Central memory CD8-positive, alpha-beta T cell (primary cell): ENCODE data around the gene GOLGA8B.
"Not testable (repeated sequence)": the region's sequence is repeated elsewhere in the genome, so short reads cannot be mapped to it uniquely, and the experiment has no call there.

Source experiments
- ATAC-seq: fragments of 150-1000 bp; cut with Tn5 transposase; replicated peaks from 2 replicates; pipeline ENCODE4 v1.10.0; 2022; ENCODE audit warnings: mild to moderate bottlenecking, moderate FRiP score, moderate number of reproducible peaks; ENCODE audit not compliant: poor library complexity, severe bottlenecking; ENCODE audit errors: extremely low read depth
- DNase-seq, 2 donors: peaks; one replicate each; pipeline ENCODE4 v3.0.0; 2021; ENCODE audit warnings: low spot score in 2 of 2
- H3K27ac Mint-ChIP-seq: one replicate; pipeline ENCODE4 v1.8.0; 2022; ENCODE audit warnings: low read depth, mild to moderate bottlenecking, moderate library complexity, mixed read lengths
- H3K27me3 Mint-ChIP-seq: one replicate; pipeline ENCODE4 v1.8.0; 2022; ENCODE audit warnings: mixed read lengths
- H3K36me3 Mint-ChIP-seq: one replicate; pipeline ENCODE4 v1.8.0; 2022; ENCODE audit warnings: mild to moderate bottlenecking, moderate library complexity, mixed read lengths; ENCODE audit not compliant: insufficient read depth
- H3K4me1 Mint-ChIP-seq: one replicate; pipeline ENCODE4 v1.8.0; 2022; ENCODE audit warnings: mixed read lengths
- H3K4me3 Mint-ChIP-seq: one replicate; pipeline ENCODE4 v1.8.0; 2022; ENCODE audit warnings: mild to moderate bottlenecking, moderate library complexity, mixed read lengths
- H3K9me3 Mint-ChIP-seq: one replicate; pipeline ENCODE4 v1.8.0; 2022; ENCODE audit warnings: mixed read lengths

The GOLGA8B gene, protein sequence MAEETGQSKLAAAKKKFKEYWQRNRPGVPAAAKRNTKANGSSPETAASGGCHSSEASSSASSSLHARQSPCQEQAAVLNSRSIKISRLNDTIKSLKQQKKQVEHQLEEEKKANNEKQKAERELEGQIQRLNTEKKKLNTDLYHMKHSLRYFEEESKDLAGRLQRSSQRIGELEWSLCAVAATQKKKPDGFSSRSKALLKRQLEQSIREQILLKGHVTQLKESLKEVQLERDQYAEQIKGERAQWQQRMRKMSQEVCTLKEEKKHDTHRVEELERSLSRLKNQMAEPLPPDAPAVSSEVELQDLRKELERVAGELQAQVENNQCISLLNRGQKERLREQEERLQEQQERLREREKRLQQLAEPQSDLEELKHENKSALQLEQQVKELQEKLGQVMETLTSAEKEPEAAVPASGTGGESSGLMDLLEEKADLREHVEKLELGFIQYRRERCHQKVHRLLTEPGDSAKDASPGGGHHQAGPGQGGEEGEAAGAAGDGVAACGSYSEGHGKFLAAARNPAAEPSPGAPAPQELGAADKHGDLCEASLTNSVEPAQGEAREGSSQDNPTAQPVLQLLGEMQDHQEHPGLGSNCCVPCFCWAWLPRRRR

DNA sequence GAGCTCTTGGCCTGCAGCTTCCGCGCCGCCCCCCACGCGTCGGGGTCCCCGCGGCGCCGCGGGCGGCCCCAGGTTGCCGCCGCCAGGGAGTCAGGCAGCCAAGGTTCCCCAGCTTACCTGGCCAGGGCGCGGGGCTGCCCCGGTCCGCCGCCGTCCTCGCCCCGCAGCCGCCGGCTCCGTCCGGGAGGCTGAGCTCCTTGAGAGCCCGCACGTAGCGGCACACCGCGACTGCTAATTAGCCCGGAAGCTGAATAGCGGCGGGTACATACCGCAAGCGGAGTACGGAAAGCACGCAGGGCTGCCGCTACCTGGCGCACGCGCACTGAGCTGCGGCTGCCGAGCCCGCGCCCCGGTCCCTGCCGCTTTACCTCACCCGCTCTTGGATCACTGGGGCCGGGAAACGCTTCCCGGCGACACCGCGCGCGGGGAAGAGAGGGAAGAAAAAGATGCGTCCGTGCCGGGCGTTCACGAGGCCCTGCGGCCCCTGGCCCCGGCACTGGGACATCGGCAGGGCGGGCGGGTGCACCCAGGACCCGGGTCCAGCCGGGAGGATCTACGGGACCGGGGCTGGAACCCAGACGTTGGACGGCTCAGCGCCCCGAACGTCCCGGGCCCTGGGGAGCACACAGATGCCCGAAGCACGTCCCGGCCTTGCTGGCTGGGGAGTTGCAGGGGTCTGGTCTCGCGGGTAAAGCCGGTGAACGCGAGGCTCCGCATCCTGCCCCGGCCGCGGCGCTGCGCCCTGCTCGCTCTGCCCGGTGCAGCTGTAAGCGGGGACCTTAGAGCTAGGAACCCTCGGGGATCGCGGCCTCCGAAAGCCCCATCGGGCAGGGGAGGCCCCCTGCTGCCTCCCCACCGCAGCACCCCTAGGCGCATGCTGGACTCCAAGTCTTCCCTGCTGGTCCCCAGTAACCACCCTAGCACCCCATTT is at the start of gene GOLGA8B:
Gene GOLGA8B (minus strand): TSS at position 253 of the 931 bp plus-strand sequence. CDS start 47,739 bp downstream, outside the sequence.
- no peaks in the 10 kb centered on the region for H3K9me3 Mint-ChIP-seq
- peaks cover 38% of the 10 kb centered on the region for H3K4me1 Mint-ChIP-seq
- no peaks in the 10 kb centered on the region for H3K27me3 Mint-ChIP-seq
- ATAC-seq (peak; percentile 83), DNase-seq (peak; percentile 59 to 63)
- H3K36me3 Mint-ChIP-seq: peaks cover 10% of the 10 kb centered on the region
- peak within 1 kb of the TSS; percentile 86 for H3K4me3 Mint-ChIP-seq
- H3K27ac Mint-ChIP-seq: peak within 1 kb of the TSS; percentile 38

DNA sequence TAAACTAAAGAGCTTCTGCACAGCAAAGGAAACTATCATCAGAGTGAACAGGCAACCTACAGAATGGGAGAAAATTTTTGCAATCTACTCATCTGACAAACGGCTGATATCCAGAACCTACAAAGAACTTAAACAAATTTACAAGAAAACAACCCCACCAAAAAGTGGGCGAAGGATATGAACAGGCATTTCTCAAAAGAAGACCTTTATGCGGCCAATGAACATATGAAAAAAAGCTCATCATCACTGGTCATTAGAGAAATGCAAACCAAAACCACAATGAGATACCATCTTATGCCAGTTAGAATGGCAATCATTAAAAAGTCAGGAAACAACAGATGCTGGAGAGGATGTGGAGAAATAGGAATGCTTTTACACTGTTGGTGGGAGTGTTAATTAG is 49.7 kb upstream of the GOLGA8B start:
- H3K36me3 Mint-ChIP-seq, H3K4me1 Mint-ChIP-seq, H3K9me3 Mint-ChIP-seq, H3K4me3 Mint-ChIP-seq, DNase-seq, ATAC-seq, H3K27ac Mint-ChIP-seq: not testable (repeated sequence)
- H3K27me3 Mint-ChIP-seq: peaks cover 33% of the 10 kb centered on the region

DNA sequence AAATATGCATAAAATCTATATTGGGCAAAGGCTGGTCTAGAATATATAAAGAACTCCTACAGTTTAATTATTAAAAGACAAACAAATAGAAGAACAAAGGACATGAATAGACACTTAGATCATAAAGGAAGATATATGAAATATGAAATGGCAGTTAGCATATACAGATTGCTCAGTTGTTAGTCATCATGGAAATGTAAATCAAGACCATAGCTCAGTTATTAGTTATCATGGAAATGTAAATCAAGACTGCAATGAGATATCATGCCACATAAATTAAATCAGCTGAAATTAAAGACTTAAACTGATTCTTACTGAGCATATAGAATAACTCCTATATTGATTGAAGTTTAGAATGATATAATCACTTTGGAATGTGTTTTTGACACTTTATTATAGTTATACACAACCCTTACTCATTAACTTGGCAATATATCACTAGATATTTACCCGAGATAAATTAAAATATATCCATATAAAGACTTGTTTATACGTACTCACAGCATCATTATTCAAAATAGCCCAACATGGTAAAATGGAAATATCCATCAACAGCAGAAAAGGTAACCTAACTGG is 45.2 kb upstream of the GOLGA8B start:
- Mint-ChIP-seq H3K27me3 (peaks cover 54% of the 10 kb centered on the region), H3K27ac (no peak overlapping the region), H3K36me3 (no peaks in the 10 kb centered on the region), H3K4me3 (no peak overlapping the region), H3K9me3 (no peaks in the 10 kb centered on the region), H3K4me1 (no peaks in the 10 kb centered on the region)
- DNase-seq (no peak), ATAC-seq (no peak)

DNA sequence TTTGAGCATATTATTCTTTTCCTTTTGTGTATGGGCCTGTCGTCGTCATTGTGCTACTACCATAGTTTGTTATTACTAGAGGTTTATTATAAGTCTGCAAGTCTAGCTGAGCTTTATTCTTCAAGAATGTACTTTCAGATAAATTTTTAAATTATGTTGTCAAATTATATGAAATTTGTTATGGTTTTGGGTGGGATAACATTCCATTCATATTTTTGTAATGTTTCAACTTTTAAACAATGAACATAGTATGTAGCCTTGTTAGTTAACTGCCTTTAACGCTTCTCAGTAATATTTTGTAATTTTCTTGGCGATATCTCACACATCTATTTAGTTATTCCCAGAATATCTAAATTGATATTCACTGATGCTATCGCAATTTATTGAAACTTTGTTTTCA is 41.6 kb upstream of the GOLGA8B start:
- ATAC-seq (no peak), DNase-seq (no peak)
- Mint-ChIP-seq H3K4me3 (no peak overlapping the region), H3K9me3 (no peaks in the 10 kb centered on the region), H3K4me1 (no peaks in the 10 kb centered on the region), H3K27me3 (peaks cover 71% of the 10 kb centered on the region), H3K27ac (no peak overlapping the region), H3K36me3 (no peaks in the 10 kb centered on the region)

DNA sequence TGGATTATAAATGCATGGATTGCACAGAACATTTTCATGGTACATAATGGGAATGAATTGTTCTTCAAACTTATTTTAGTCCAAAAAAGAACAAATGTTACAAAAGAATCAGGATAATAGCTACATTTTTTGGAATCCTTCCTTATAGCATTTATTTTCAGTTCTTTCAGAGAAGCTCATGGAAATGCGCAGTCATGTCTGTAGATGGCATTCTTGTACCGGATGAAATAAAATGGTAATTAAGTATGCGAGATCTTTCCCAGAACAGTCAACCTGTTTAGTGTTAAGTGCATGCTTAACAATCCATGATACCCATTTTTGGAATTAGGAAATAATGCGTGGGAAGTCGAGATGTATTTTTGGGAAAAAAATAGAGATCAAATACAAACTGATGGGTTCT is 38.2 kb upstream of the GOLGA8B start:
- no peaks in the 10 kb centered on the region for H3K36me3 Mint-ChIP-seq
- no peak overlapping the region for H3K4me3 Mint-ChIP-seq
- no peak overlapping the region for H3K27ac Mint-ChIP-seq
- H3K4me1 Mint-ChIP-seq: no peaks in the 10 kb centered on the region
- peaks cover 82% of the 10 kb centered on the region for H3K27me3 Mint-ChIP-seq
- no peaks in the 10 kb centered on the region for H3K9me3 Mint-ChIP-seq
- DNase-seq (no peak), ATAC-seq (no peak)

DNA sequence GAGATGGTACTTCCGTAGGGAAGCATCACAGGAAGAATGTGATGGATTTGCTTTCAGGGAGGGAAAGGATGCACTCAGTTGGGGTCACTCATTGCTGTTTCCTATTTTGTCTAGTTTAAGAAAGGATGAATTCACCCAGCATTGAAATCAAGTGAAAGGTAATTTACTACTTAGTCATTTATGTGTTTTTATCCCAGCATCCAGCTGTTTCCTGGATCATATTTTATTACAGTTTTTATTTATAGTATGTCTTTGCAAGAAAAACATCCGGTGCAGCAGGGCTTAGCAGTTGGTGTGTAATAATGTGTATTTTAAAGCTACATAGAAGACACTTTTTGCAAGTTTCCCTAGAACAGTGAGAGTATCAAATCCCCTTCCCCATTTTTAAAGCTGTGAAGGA is 37.4 kb upstream of the GOLGA8B start:
- Mint-ChIP-seq H3K4me3 (no peak overlapping the region), H3K27ac (no peak overlapping the region), H3K9me3 (no peaks in the 10 kb centered on the region), H3K36me3 (no peaks in the 10 kb centered on the region), H3K27me3 (peaks cover 81% of the 10 kb centered on the region), H3K4me1 (no peaks in the 10 kb centered on the region)
- no peak for ATAC-seq
- DNase-seq: no peak

DNA sequence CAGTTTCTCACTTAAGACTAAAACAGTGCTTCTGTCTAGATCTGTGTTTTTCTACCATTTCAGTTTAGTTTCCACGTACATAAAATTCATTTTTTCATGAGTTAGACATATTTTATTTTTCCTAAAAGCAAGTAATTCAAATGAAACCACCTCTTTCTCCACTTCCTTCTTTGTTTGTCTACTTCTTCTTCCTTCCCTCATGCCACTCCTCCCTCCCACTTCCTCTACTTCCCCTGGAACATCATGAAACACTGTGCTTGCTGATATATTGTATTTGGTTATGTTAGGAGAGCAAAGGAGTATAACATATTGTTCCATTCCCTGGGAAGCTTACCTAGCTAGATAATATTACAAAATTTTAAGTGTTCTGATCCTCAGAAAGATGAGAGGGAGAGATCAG is 36.7 kb upstream of the GOLGA8B start:
- Mint-ChIP-seq H3K27ac (no peak overlapping the region), H3K27me3 (peaks cover 79% of the 10 kb centered on the region), H3K4me1 (no peaks in the 10 kb centered on the region), H3K9me3 (no peaks in the 10 kb centered on the region), H3K36me3 (no peaks in the 10 kb centered on the region), H3K4me3 (no peak overlapping the region)
- no peak for DNase-seq
- ATAC-seq: no peak

DNA sequence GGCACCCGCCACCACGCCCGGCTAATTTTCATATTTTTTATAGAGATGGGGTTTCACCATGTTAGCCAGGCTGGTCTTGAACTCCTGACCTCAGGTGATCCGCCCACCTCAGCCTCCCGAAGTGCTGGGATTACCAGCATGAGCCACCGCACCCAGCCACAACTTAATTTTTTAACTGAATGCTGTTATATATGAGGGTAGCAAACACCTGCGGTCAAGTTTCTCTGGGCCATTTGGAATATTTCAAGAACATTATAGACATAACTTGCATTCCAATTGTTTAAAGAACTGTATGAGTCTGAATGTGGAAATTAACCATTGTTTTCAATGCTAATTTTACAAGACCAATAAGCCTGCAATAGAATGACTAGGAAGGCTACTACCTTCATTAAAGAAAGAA is 35.7 kb upstream of the GOLGA8B start:
- Mint-ChIP-seq H3K36me3 (no peaks in the 10 kb centered on the region), H3K9me3 (no peaks in the 10 kb centered on the region), H3K27me3 (peaks cover 78% of the 10 kb centered on the region), H3K4me3 (no peak overlapping the region), H3K27ac (no peak overlapping the region), H3K4me1 (no peaks in the 10 kb centered on the region)
- DNase-seq: no peak
- ATAC-seq: no peak

DNA sequence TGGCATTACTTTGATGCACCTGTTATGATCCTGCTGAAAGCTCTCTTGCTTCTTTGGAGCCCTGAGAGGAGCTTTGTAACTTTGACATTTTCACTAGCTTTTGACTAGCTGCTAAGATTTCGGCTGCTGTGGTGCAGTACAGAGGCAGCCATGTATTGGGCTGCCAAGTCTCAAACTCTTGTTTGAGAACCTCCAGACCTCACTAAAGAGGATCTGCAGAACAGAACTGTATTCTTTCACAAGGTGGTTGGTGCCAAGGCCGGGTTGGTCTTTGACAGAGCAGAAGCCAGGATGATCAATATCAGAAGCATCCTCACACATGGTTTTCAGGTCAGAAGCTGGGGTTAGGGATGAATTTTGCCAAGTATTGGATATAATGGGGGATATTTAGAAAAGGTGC is 34.6 kb upstream of the GOLGA8B start:
- Mint-ChIP-seq H3K36me3 (no peaks in the 10 kb centered on the region), H3K27me3 (peaks cover 80% of the 10 kb centered on the region), H3K27ac (no peak overlapping the region), H3K4me3 (no peak overlapping the region), H3K9me3 (no peaks in the 10 kb centered on the region), H3K4me1 (no peaks in the 10 kb centered on the region)
- ATAC-seq: no peak
- DNase-seq: no peak

DNA sequence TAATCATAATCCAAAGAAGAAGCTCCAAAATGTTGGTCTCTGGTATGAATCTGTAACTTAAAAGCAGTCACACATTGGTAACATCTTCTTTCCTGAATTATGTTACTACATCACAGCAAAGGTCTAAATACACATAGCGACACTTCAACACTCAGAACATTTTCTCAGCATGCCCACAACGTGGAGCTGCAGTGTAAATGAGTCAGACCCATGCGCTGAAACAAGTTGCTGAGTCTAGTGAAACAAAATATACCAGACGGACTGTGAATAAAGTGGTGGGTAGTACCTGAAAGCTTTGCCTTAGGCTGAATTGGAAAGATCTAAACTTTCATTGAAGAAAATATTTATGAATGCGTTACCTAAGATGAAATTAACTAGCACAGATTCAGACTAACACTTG is 33.2 kb upstream of the GOLGA8B start:
- DNase-seq: no peak
- no peaks in the 10 kb centered on the region for H3K4me1 Mint-ChIP-seq

DNA sequence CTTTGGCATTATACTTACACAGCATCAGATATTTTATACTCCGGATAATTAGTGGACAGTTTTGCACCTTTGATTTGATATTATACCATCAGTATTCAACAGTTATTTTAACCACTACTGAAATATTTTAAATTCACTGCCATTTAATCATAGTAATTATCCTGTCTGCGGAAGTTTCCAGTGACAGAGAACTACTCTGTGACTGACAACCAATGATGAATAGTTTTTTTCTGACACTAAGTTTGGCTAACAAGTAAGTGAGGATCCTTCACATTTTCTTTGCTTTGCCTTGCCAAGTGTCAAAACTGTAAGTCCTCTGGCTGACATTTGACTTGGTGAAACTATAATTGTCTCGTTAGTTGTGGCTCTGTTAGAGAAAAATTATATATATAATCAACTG is 30.5 kb upstream of the GOLGA8B start:
- ATAC-seq (no peak), DNase-seq (no peak)
- Mint-ChIP-seq H3K27me3 (peaks cover 72% of the 10 kb centered on the region), H3K4me3 (no peak overlapping the region), H3K9me3 (no peaks in the 10 kb centered on the region), H3K27ac (no peak overlapping the region), H3K4me1 (no peaks in the 10 kb centered on the region), H3K36me3 (no peaks in the 10 kb centered on the region)

More for the DNA sequence above, 33.2 kb upstream of the GOLGA8B start:
- Mint-ChIP-seq H3K4me3 (no peak overlapping the region), H3K36me3 (no peaks in the 10 kb centered on the region), H3K27ac (no peak overlapping the region), H3K9me3 (no peaks in the 10 kb centered on the region), H3K27me3 (peaks cover 80% of the 10 kb centered on the region)
- no peak for ATAC-seq

DNA sequence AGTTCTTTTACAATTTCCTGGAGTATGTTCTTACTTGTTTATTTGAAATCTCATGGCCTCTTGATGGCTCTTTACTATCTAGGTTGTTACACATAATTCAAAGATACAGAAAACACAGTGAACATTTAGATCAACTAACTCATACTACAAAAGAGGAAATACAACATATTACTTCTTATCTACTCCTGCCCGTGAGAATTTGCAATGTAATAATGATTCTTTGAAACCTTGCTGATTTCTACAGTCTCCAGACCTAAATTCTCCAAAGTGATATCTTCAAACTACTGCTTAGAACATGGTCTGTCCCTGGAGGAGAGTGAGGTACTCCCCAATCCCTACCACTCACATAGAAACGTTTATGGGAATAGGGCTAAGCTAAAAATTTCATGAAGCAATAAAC is 29.9 kb upstream of the GOLGA8B start:
- ATAC-seq (no peak), DNase-seq (no peak)
- H3K36me3 Mint-ChIP-seq: peaks cover 2% of the 10 kb centered on the region
- H3K27ac Mint-ChIP-seq: no peak overlapping the region
- no peak overlapping the region for H3K4me3 Mint-ChIP-seq
- H3K4me1 Mint-ChIP-seq: no peaks in the 10 kb centered on the region
- H3K9me3 Mint-ChIP-seq: no peaks in the 10 kb centered on the region
- H3K27me3 Mint-ChIP-seq: peaks cover 76% of the 10 kb centered on the region
